ENCODE results near the gene LENG8.

The LENG8 gene

DNA sequence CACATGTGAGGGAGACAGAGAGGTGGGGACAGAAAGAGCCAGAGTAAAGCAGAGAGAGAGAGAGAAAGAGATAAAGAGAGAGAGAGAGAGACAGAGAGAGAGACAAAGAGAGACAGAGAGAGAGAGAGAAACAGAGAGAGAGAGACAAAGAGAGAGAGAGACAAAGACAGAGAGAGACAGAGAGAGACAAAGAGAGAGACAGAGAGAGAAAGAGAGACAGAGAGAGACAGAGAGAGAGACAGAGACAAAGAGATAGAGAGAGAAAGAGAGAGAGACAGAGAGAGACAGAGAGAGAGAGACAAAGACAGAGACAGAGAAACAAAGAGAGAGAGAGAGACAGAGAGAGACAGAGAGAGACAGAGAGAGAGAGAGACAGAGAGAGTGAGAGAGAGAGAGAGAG, 38.0 kb upstream of the LENG8 start:
- TF ChIP-seq, protein P1, sequence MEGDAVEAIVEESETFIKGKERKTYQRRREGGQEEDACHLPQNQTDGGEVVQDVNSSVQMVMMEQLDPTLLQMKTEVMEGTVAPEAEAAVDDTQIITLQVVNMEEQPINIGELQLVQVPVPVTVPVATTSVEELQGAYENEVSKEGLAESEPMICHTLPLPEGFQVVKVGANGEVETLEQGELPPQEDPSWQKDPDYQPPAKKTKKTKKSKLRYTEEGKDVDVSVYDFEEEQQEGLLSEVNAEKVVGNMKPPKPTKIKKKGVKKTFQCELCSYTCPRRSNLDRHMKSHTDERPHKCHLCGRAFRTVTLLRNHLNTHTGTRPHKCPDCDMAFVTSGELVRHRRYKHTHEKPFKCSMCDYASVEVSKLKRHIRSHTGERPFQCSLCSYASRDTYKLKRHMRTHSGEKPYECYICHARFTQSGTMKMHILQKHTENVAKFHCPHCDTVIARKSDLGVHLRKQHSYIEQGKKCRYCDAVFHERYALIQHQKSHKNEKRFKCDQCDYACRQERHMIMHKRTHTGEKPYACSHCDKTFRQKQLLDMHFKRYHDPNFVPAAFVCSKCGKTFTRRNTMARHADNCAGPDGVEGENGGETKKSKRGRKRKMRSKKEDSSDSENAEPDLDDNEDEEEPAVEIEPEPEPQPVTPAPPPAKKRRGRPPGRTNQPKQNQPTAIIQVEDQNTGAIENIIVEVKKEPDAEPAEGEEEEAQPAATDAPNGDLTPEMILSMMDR (IDR thresholded peaks at IDR 0.05; ENCODE audit: insufficient read depth, low read length, missing control alignments) = no peak
- ChIA-PET POLR2A (no interaction called here), CTCF (no interaction called here)
- H3K4me3 ChIP-seq (ENCODE audit: low read depth, low read length) = no peak overlapping the region
- DNase-seq (ENCODE audit: low read depth, low spot score) = no peak

- CTCF ChIA-PET = no interaction called here
Observed at GRCh38 chr19:54412877-54413276, 36.1 kb upstream of the LENG8 start.

GRCh38 chr19:54414156-54414555, 34.8 kb upstream of the LENG8 start:
- ChIA-PET POLR2A (no interaction called here), CTCF (no interaction called here)
- TF ChIP-seq, protein P1 (IDR thresholded peaks at IDR 0.05; ENCODE audit: insufficient read depth, low read length, missing control alignments) = no peak
- no peak for DNase-seq (ENCODE audit: low read depth, low spot score)
- H3K4me3 ChIP-seq (ENCODE audit: low read depth, low read length) = no peak overlapping the region

More at GRCh38 chr19:54412877-54413276, 36.1 kb upstream of the LENG8 start:
- TF ChIP-seq, protein P1 (IDR thresholded peaks at IDR 0.05; ENCODE audit: insufficient read depth, low read length, missing control alignments) = no peak
- H3K4me3 ChIP-seq (ENCODE audit: low read depth, low read length) = no peak overlapping the region
- POLR2A ChIA-PET = no interaction called here
- no peak for DNase-seq (ENCODE audit: low read depth, low spot score)

DNA sequence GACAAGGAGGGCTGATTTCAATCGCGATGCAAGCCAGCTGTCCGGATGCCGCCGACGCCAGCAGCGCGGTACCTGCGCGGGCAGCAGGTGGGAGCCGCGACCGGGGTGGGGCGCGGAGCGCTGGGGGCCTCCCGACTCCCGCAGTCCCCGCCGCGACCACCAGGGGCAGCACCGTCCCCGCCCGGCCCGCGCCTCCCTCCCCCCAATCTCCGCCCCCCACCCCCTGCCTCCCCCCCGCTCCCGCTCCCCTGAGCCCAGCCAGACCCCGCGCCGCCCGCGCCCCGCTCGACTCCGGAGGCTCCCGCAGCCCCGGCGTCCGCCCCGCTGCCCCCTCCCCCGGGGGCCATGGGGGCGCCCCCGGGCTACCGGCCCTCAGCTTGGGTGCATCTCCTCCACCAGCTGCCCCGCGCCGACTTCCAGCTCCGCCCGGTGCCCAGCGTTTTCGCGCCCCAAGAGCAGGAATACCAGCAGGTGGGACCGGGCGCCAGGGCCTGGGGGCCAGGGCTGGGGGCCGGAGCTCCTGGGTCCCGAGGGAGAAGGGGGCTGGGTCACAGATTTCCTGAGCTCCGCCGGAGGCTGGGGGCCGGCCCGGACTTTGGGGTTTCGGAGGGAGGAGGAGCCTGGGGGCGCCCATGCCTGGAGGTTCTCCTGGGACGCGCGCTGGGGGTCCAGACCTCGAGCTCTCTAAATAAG, 33.6 kb upstream of the LENG8 start, which contains the start of gene TTYH1:
TTYH1 (plus strand) TSS at position 257 of the 693 bp plus-strand sequence; CDS start at position 346, 89 bp downstream.
- H3K4me3 ChIP-seq (ENCODE audit: low read depth, low read length) = no peak within 1 kb of the TSS
- TF ChIP-seq, protein P1 (IDR thresholded peaks at IDR 0.05; ENCODE audit: insufficient read depth, low read length, missing control alignments) = no peak
- POLR2A ChIA-PET = no interaction called here
- DNase-seq (ENCODE audit: low read depth, low spot score) = no peak
- CTCF ChIA-PET = interaction anchor here (1.7 kb wide), 1 partner anchor 25 kb away, joined by 8 read pairs; no protein-coding TSS in a partner anchor

GRCh38 chr19:54415901-54416673, 32.9 kb upstream of the LENG8 start:
- CTCF ChIA-PET = interaction anchor here (1.7 kb wide), 1 partner anchor 25 kb away, joined by 8 read pairs; no protein-coding TSS in a partner anchor
- POLR2A ChIA-PET = interaction anchor here (1.0 kb wide), 1 partner anchor 33 kb away, joined by 3 read pairs; the partner anchor contains the start of gene LENG8
- DNase-seq (ENCODE audit: low read depth, low spot score) = no peak
- H3K4me3 ChIP-seq (ENCODE audit: low read depth, low read length) = no peak overlapping the region
- TF ChIP-seq, protein P1 (IDR thresholded peaks at IDR 0.05; ENCODE audit: insufficient read depth, low read length, missing control alignments) = no peak
